OCI-LY1 (cell line): ENCODE results near the gene TCIRG1.

Experiments used
- H2AFZ ChIP-seq: fragments of 200-600 bp; sonication (generic), shearing (Covaris generic); 2 replicates; pipeline ENCODE4 v1.6.0; 2014; ENCODE audit warnings: antibody characterized with exemption, mild to moderate bottlenecking, low read length
- H3F3A ChIP-seq: fragments of 200-600 bp; sonication (generic), shearing (Covaris generic); 2 replicates; pipeline ENCODE4 v1.6.0; 2014; ENCODE audit warnings: mild to moderate bottlenecking, antibody characterized with exemption, low read length, moderate library complexity; ENCODE audit not compliant: insufficient read depth
- H3K27ac ChIP-seq: fragments of 200-600 bp; sonication (generic); 2 replicates; pipeline ENCODE4 v1.5.1; 2014; ENCODE audit warnings: low read length, mixed run types, mild to moderate bottlenecking, low read depth; ENCODE audit not compliant: poor library complexity, severe bottlenecking
- H3K27me3 ChIP-seq: fragments of 200-600 bp; sonication (generic); 2 replicates; pipeline ENCODE4 v1.6.0; 2014; ENCODE audit warnings: antibody characterized with exemption, mild to moderate bottlenecking, low read length, moderate library complexity; ENCODE audit not compliant: insufficient read depth
- H3K36me3 ChIP-seq: fragments of 200-600 bp; sonication (generic); 2 replicates; pipeline ENCODE4 v1.6.1; 2014; ENCODE audit warnings: mild to moderate bottlenecking, antibody characterized with exemption, low read length, moderate library complexity, mixed read lengths; ENCODE audit not compliant: insufficient read depth
- H3K4me1 ChIP-seq: fragments of 200-600 bp; sonication (generic); 2 replicates; pipeline ENCODE4 v1.5.1; 2014; ENCODE audit warnings: mild to moderate bottlenecking, low read length, moderate library complexity; ENCODE audit not compliant: insufficient read depth, severe bottlenecking
- H3K4me2 ChIP-seq: fragments of 200-600 bp; sonication (generic), shearing (Covaris generic); 2 replicates; pipeline ENCODE4 v1.6.1; 2014; ENCODE audit warnings: low read length
- H3K4me3 ChIP-seq: fragments of 200-600 bp; sonication (generic); 2 replicates; pipeline ENCODE4 v1.5.1; 2014; ENCODE audit warnings: low read length, low read depth, mild to moderate bottlenecking, mixed read lengths; ENCODE audit not compliant: poor library complexity, severe bottlenecking
- H3K79me2 ChIP-seq: fragments of 200-600 bp; shearing (Covaris generic); 2 replicates; pipeline ENCODE4 v1.6.1; 2016; ENCODE audit warnings: mixed run types, low read length, mixed read lengths; ENCODE audit not compliant: insufficient read depth
- H3K9ac ChIP-seq: fragments of 200-600 bp; sonication (generic), shearing (Covaris generic); 2 replicates; pipeline ENCODE4 v1.6.1; 2014; ENCODE audit warnings: mild to moderate bottlenecking, low read length, mixed read lengths
- H3K9me2 ChIP-seq: fragments of 200-600 bp; sonication (generic), shearing (Covaris generic); 2 replicates; pipeline ENCODE4 v1.6.1; 2014; ENCODE audit warnings: low read depth, mild to moderate bottlenecking, low read length, mixed read lengths
- H3K9me3 ChIP-seq: fragments of 200-600 bp; shearing (Covaris generic); 2 replicates; pipeline ENCODE4 v1.6.1; 2014; ENCODE audit warnings: low read length, mixed read lengths
- H4K20me1 ChIP-seq: fragments of 200-600 bp; sonication (generic), shearing (Covaris generic); 2 replicates; pipeline ENCODE4 v1.6.0; 2016; ENCODE audit warnings: mild to moderate bottlenecking, low read length; ENCODE audit not compliant: insufficient read depth
- EZH2 ChIP-seq: fragments of 200-600 bp; sonication (generic), shearing (Covaris generic); IDR thresholded peaks from 2 replicates; pipeline ENCODE4 v1.8.0; 2017; ENCODE audit warnings: borderline replicate concordance, mixed run types, mild to moderate bottlenecking, antibody characterized with exemption, low read length, moderate library complexity, mixed read lengths
- TF ChIP-seq, protein P1 (sequence below): fragments of 200-600 bp; sonication (generic), shearing (Covaris generic); IDR thresholded peaks from 2 replicates; pipeline ENCODE4 v1.5.1; 2017; ENCODE audit warnings: mild to moderate bottlenecking, antibody characterized with exemption, low read length, moderate library complexity, mixed read lengths

TCIRG1 gene

DNA sequence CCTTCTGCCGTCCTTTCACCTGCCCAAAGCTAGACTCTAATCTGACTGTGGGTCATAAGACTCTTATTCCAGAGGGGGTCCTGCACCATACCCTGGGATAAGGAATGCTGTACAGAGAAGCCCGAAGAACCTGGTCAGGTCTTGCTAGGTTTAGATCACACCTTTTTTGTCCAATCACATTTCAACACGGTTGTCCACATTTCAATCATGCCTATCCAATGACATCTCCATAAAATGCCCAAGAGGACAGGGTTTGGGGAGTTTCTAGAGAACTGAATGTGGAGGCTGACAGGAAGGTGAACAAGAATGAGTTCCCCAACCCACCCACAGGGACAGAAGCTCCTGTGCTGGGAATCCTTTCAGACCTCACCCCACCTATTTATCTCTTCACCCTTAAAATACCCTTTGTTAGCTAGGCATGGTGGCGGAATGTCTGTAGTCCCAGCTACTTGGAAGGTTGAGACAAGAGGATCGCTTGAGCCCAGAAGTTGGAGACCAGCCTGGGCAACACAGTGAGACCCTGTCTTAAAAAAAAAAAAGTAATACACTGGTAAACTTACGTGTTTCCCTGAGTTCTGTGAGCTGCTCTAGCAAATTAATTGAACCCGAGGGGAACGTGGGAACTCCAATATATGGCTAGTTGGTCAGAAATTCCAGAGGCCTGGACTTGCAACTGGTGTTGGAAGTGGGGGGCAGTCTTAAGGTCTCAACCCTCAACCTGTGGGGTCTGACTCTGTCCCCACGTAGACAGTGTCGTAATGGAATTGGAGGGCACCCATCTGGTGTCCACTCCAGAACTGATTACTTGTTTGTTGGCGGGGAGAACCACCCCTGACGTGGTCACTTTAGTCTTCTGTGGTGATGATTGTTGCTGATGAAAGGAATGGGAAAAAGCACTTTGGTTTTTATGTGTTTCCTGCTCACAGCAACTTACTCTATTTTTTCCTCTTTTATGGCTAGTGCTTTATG lies 17.8 kb downstream of the TCIRG1 start:
- no peak overlapping the region for H3K27ac ChIP-seq
- H3K9me3 ChIP-seq, result no peaks in the 10 kb centered on the region
- no peaks in the 10 kb centered on the region for H3F3A ChIP-seq
- TF ChIP-seq EZH2, result no peak
- TF ChIP-seq, protein P1, sequence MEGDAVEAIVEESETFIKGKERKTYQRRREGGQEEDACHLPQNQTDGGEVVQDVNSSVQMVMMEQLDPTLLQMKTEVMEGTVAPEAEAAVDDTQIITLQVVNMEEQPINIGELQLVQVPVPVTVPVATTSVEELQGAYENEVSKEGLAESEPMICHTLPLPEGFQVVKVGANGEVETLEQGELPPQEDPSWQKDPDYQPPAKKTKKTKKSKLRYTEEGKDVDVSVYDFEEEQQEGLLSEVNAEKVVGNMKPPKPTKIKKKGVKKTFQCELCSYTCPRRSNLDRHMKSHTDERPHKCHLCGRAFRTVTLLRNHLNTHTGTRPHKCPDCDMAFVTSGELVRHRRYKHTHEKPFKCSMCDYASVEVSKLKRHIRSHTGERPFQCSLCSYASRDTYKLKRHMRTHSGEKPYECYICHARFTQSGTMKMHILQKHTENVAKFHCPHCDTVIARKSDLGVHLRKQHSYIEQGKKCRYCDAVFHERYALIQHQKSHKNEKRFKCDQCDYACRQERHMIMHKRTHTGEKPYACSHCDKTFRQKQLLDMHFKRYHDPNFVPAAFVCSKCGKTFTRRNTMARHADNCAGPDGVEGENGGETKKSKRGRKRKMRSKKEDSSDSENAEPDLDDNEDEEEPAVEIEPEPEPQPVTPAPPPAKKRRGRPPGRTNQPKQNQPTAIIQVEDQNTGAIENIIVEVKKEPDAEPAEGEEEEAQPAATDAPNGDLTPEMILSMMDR, result no peak
- H3K4me1 ChIP-seq, result no peaks in the 10 kb centered on the region
- H3K4me2 ChIP-seq, result no peak overlapping the region
- no peak overlapping the region for H2AFZ ChIP-seq
- H3K27me3 ChIP-seq, result no peaks in the 10 kb centered on the region
- no peaks in the 10 kb centered on the region for H4K20me1 ChIP-seq
- H3K9ac ChIP-seq, result no peak overlapping the region
- no peaks in the 10 kb centered on the region for H3K79me2 ChIP-seq
- H3K36me3 ChIP-seq, result peaks cover 47% of the 10 kb centered on the region
- H3K9me2 ChIP-seq, result no peaks in the 10 kb centered on the region
- H3K4me3 ChIP-seq, result no peak overlapping the region

DNA sequence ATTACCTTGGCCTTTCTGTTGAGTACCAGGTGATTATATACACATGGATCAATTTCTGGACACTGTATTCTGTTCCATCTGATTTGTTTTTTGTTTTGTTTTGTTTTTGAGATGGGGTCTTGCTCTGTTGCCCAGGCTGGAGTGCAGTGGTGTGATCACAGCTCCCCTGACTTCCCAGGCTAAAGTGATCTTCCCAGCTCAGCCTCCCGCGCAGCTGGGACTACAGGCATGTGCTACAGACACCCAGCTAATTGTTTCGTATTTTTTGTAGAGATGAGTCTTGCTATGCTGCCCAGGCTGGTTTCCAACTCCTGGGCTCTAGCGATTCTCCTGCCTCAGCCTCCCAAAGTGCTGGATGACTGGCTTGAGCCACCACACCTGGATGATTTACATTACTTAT lies 19.0 kb downstream of the TCIRG1 start:
- no peaks in the 10 kb centered on the region for H3F3A ChIP-seq
- H3K4me3 ChIP-seq, result no peak overlapping the region
- H3K9ac ChIP-seq, result no peak overlapping the region
- H3K27me3 ChIP-seq, result no peaks in the 10 kb centered on the region
- H3K27ac ChIP-seq, result no peak overlapping the region
- H3K79me2 ChIP-seq, result no peaks in the 10 kb centered on the region
- peaks cover 52% of the 10 kb centered on the region for H3K36me3 ChIP-seq
- TF ChIP-seq, protein P1, result no peak
- no peak for TF ChIP-seq EZH2
- H3K4me1 ChIP-seq, result no peaks in the 10 kb centered on the region
- no peak overlapping the region for H2AFZ ChIP-seq
- no peaks in the 10 kb centered on the region for H3K9me2 ChIP-seq
- H4K20me1 ChIP-seq, result no peaks in the 10 kb centered on the region
- no peaks in the 10 kb centered on the region for H3K9me3 ChIP-seq
- no peak overlapping the region for H3K4me2 ChIP-seq

DNA sequence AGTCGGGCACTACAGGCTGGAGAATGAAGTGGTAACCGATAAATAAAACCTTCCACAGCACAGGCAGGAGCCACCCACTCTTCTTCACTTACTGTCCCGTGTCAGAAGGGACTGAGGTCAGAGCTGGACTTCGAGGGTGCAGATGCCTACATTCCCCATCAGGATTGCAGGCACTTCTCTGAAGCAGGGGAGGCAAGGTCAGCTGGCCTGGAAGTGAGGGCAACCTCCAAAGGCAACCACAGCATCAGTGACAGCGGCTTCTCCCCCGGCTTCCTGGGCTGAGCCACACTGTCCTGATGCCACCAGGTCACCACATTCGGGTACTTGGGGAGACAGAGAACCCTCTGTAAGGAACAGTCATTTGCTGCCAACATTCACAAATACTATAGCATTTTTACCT lies 22.7 kb downstream of the TCIRG1 start:
- H3K36me3 ChIP-seq, result peaks cover 69% of the 10 kb centered on the region
- TF ChIP-seq, protein P1, result no peak
- TF ChIP-seq EZH2, result no peak

More for the DNA sequence above, 22.7 kb downstream of the TCIRG1 start:
- no peaks in the 10 kb centered on the region for H4K20me1 ChIP-seq
- no peak overlapping the region for H2AFZ ChIP-seq
- H3K27me3 ChIP-seq, result no peaks in the 10 kb centered on the region
- no peaks in the 10 kb centered on the region for H3K9me3 ChIP-seq
- H3K9me2 ChIP-seq, result no peaks in the 10 kb centered on the region
- H3F3A ChIP-seq, result no peaks in the 10 kb centered on the region
- no peak overlapping the region for H3K4me3 ChIP-seq
- no peak overlapping the region for H3K4me2 ChIP-seq
- no peaks in the 10 kb centered on the region for H3K4me1 ChIP-seq
- H3K9ac ChIP-seq, result no peak overlapping the region
- no peaks in the 10 kb centered on the region for H3K79me2 ChIP-seq
- no peak overlapping the region for H3K27ac ChIP-seq
